ENCODE data around the gene SCN1B. TPM values are rescaled to one million over a fixed set of nuclear protein-coding genes. Genes with fewer than 3 reads are reported as not detected.

SCN1B gene
- total and polyA plus RNA-seq, 2 of the 13 experiments (the other 11 are each of a cell fraction or from before 2014, with no cell fraction given): 2.7 to 20.1 TPM

GRCh38 chr19:35006342-35006998, 23.8 kb upstream of the SCN1B start (continued):
- TF ChIP-seq ZNF275 (CRISPR knock-in tag; IDR thresholded peaks at IDR 0.05; ENCODE audit: borderline replicate concordance) (no peak; the same call in 1 of the 2 replicates), ZSCAN20 (CRISPR knock-in tag; IDR thresholded peaks at IDR 0.05; ENCODE audit: borderline replicate concordance) (no peak), ZNF567 (CRISPR knock-in tag; IDR thresholded peaks at IDR 0.05; ENCODE audit: borderline replicate concordance) (no peak), POGZ (CRISPR knock-in tag; IDR thresholded peaks at IDR 0.05) (no peak), ZNF577 (CRISPR knock-in tag; IDR thresholded peaks at IDR 0.05; ENCODE audit: borderline replicate concordance, low read depth) (no peak), ATF1 (CRISPR knock-in tag; IDR thresholded peaks at IDR 0.05) (peak; percentile 18; the same call in 1 of the 2 replicates), ZNF607 (CRISPR knock-in tag; IDR thresholded peaks at IDR 0.05; ENCODE audit: borderline replicate concordance) (peak; percentile 11; the same call in 1 of the 2 replicates), FOXK2 (IDR thresholded peaks at IDR 0.05) (peak; percentile 76), ZNF710 (CRISPR knock-in tag; IDR thresholded peaks at IDR 0.05; ENCODE audit: borderline replicate concordance) (0 out of 2 replicates have a peak, but pooled peaks have one; percentile 46), KLF13 (CRISPR knock-in tag; IDR thresholded peaks at IDR 0.05) (no peak), ZNF256 (CRISPR knock-in tag; conservative IDR thresholded peaks at IDR 0.05) (0 out of 2 replicates have a peak, but pooled peaks have one; percentile 31), ATF2 (CRISPR knock-in tag; IDR thresholded peaks at IDR 0.05) (peak; percentile 82; the same call in 1 of the 2 replicates), SNAPC5 (CRISPR knock-in tag; IDR thresholded peaks at IDR 0.05; ENCODE audit: borderline replicate concordance) (no peak), GATA4 (IDR thresholded peaks at IDR 0.05; ENCODE audit: borderline replicate concordance, low read depth) (peak; percentile 96), SRF (IDR thresholded peaks at IDR 0.05; ENCODE audit: low read depth, low read length) (peak; percentile 58; the same call in 1 of the 2 replicates), BRD4 (CRISPR knock-in tag; IDR thresholded peaks at IDR 0.05) (peak; percentile 62; the same call in 1 of the 2 replicates), RNF2 (conservative IDR thresholded peaks at IDR 0.05; ENCODE audit: low read depth) (no peak), E2F5 (CRISPR knock-in tag; conservative IDR thresholded peaks at IDR 0.05) (no peak), ZNF251 (CRISPR knock-in tag; IDR thresholded peaks at IDR 0.05) (no peak), ATRX (CRISPR knock-in tag; IDR thresholded peaks at IDR 0.05; ENCODE audit: borderline replicate concordance) (no peak), ZNF510 (CRISPR knock-in tag; IDR thresholded peaks at IDR 0.05; ENCODE audit: low read depth) (no peak), ZNF34 (CRISPR knock-in tag; IDR thresholded peaks at IDR 0.05; ENCODE audit: borderline replicate concordance) (0 out of 2 replicates have a peak, but pooled peaks have one; percentile 61), ZBTB20 (CRISPR knock-in tag; IDR thresholded peaks at IDR 0.05; ENCODE audit: borderline replicate concordance, low read depth) (no peak; the same call in 1 of the 2 replicates), SALL2 (CRISPR knock-in tag; IDR thresholded peaks at IDR 0.05) (no peak)
